LNCAP (cell line): ENCODE results near the gene ATP2B3.

Source experiments
- TF ChIP-seq, protein P1 (sequence below): fragments of 450-650 bp; IDR thresholded peaks from 2 replicates; pipeline ENCODE4 v1.5.1; 2017; ENCODE audit warnings: mild to moderate bottlenecking

The ATP2B3 gene

DNA sequence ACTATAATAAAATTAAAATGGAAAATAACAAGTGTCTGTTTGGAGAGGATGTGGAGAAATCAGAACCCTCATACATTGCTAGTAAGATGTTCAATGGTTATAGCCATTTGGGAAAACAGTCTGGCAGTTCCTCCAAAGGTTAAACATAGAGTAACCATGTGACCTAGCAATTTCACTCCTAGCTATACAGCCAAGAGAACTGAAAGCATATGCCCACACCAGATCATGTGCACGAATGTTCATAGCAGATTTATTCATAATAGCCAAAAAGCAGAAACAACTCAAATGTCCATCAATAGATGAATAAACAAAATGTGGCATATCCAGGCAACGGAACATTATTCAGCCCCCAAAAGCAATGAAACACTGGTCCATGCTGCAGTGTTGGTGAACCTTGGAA lies 90.9 kb downstream of the ATP2B3 start:
- TF ChIP-seq, protein P1, sequence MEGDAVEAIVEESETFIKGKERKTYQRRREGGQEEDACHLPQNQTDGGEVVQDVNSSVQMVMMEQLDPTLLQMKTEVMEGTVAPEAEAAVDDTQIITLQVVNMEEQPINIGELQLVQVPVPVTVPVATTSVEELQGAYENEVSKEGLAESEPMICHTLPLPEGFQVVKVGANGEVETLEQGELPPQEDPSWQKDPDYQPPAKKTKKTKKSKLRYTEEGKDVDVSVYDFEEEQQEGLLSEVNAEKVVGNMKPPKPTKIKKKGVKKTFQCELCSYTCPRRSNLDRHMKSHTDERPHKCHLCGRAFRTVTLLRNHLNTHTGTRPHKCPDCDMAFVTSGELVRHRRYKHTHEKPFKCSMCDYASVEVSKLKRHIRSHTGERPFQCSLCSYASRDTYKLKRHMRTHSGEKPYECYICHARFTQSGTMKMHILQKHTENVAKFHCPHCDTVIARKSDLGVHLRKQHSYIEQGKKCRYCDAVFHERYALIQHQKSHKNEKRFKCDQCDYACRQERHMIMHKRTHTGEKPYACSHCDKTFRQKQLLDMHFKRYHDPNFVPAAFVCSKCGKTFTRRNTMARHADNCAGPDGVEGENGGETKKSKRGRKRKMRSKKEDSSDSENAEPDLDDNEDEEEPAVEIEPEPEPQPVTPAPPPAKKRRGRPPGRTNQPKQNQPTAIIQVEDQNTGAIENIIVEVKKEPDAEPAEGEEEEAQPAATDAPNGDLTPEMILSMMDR, result no peak

GRCh38 chrX:153608806-153609205 lies 91.4 kb downstream of the ATP2B3 start:
- TF ChIP-seq, protein P1, result no peak

DNA sequence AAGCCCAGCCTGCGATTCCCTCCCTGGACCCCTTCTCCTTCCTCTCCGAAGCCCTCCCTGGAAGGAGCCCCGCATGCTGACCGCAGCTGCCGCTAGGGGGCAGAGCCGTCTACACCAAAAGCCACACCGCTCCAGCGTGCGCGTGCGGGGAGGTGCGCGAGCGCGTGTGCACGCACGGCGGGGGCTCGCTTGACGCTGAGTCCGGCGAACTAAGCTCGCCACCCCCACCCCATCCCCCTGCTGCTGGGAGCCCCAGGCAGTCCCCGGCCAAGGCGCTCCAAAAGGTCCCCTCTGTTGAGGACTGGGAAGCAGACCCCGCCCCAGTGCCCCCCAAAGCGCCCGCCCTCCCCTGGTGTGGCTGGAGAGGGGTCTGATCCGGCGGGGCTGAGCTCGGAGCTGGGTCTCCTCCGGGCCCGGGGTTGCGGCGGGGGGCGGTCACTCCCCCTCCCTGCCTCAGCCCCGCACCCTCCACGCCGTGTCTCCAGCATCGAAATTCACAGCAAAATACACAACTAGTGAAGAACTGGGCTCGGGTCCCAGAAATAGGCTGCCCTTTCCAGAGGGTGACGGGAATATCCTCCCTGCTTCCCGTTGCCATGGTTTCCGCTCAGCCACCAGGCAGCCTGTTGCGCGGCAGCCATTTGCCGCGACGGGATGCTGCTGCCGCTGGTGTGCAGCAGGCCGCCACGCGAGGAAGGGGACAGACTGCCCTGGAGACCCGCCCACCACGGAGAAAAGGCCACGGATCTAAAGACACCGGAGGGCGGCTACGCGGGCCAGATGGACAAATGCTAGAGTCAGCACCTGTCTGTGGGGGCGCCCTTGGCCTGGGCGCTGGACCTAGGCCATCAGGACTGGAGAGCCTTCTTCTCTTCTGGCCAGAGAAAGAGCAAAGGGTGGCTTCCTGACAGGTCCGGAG lies 92.7 kb downstream of the ATP2B3 start:
- TF ChIP-seq, protein P1, result peak; percentile 74

- TF ChIP-seq, protein P1, result no peak
These were observed 93.4 kb downstream of the ATP2B3 start for GRCh38 chrX:153610836-153611213.

DNA sequence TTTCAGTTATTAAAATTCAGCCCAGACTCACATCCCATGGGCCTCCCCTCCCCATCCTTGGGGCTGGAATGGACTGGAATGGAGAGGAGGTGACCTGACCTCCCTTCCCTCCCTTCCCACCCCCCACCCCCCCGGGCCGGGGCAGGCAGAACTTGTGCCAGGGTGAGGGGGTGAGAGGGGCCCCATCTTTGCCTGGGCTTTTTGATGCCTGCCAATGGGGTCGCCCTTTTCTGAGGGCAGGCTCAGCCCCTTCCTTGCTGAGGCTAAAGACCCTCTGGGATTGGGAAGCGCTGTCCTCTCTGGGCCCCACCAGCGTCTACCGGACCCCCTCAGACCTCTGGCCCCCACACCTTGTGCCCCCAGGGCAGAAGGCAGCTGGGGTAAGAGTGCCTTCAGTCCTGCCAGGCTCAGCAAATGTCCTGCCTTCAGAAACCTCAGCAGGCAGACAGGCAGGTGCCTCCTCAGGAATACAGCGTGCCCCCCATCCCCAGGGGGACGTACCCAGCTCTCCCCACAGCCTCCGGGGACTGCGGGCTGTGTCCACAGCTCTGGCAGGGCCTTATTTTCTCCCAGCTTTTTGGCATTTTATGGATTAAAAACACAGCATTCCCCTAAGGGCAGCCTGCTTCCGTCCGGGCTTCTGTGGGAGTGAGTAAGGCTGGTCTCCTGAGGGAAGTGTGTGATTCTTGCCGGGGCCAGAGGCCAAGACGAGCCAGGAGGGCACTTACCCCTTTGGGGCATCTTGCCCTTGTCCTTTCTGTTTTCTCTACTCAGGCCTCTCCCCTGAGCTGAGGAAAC lies 94.1 kb downstream of the ATP2B3 start:
- TF ChIP-seq, protein P1, result no peak

DNA sequence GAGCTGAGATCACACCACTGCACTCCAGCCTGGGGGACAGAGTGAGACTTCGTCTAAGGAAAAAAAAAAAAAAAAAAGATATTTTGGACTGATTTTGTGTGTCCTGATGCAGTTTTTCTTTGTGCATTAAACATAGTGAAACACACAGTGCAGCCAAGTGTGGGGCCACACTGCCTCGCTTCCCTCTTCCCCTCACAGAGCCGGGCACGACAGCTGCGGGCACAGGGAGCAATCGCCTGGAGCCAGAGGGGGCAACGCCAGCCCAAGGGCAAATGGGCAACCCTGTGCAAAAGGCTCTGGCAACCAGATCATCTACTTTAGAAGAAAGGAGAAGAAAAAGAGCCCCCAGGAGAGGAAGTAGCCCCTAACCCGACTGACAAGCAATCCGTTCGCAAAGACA lies 95.0 kb downstream of the ATP2B3 start:
- TF ChIP-seq, protein P1, result no peak

DNA sequence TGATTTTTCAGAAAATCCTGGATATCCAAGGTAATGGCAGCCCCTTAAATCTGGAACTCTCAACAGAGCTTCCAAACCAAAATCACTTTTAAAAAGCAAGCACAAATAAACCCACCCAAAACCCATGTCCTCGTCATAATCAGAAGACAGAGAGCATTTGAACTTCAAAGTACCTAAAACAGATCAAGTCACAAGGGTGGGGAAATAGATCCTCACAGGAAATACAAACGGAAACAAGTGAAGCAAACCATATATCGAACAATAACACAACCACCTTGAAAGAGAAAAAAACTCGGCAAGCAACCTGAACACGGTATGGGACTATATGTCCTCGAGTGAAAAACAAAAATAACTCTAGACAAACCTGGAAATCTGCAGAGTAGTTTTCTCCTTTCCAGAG lies 97.4 kb downstream of the ATP2B3 start:
- TF ChIP-seq, protein P1, result no peak
